ENCODE results near the gene PLD4.
A peak's percentile ranks its signal among the peaks of the same experiment; 100 is the strongest.

PLD4 gene

GRCh38 chr14:104976198-104977007 lies 51.7 kb downstream of the PLD4 start:
- DNase-seq = peak; percentile 21

- no peak for DNase-seq
Measured at GRCh38 chr14:104977008-104977680, 52.5 kb downstream of the PLD4 start.

GRCh38 chr14:104977681-104978653 lies 53.3 kb downstream of the PLD4 start, which contains the start of gene AHNAK2:
Gene AHNAK2 (minus strand): TSS chr14:104978374. CDS start chr14:104978237, 137 bp downstream.
- DNase-seq = no peak

GRCh38 chr14:104978746-104979691 lies 54.3 kb downstream of the PLD4 start:
- no peak for DNase-seq

GRCh38 chr14:104979758-104980610 lies 55.3 kb downstream of the PLD4 start:
- DNase-seq = no peak

GRCh38 chr14:104980611-104981531 lies 56.2 kb downstream of the PLD4 start:
- no peak for DNase-seq

GRCh38 chr14:104981699-104982541 lies 57.2 kb downstream of the PLD4 start:
- no peak for DNase-seq

- no peak for DNase-seq
Measured at GRCh38 chr14:104982548-104983230, 58.0 kb downstream of the PLD4 start.

All from DMS 273 treated with DMSO at 0.1 percent for 48 hours (cell line).